HEK293T (cell line): Measurements from ENCODE around the gene HNRNPU.
"Not testable (repeated sequence)": the region's sequence is repeated elsewhere in the genome, so short reads cannot be mapped to it uniquely, and the experiment has no call there.

Experiments used
- CTCF ChIA-PET: fragments of 350-600 bp; formaldehyde crosslinking; extraction: SDS; loops from one replicate; lab custom pipeline; 2021; ENCODE audit warnings: antibody characterized with exemption, inconsistent platforms; lab: Yijun Ruan, JAX
- POLR2A ChIA-PET: fragments of 350-600 bp; formaldehyde crosslinking; extraction: SDS; loops from one replicate; lab custom pipeline; 2020; ENCODE audit warnings: antibody characterized with exemption, inconsistent platforms; lab: Yijun Ruan, JAX
- DNase-seq: peaks from one replicate; pipeline ENCODE4 v3.0.0; 2012; ENCODE audit warnings: mixed read lengths; ENCODE audit errors: extremely low spot score
- ARNT ChIP-seq: fragments of 450-650 bp; IDR thresholded peaks from 2 replicates; pipeline ENCODE4 v1.6.1; 2017; ENCODE audit warnings: mild to moderate bottlenecking
- BHLHE40 ChIP-seq: fragments of 450-650 bp; IDR thresholded peaks from 2 replicates; pipeline ENCODE4 v1.6.1; 2016; ENCODE audit warnings: mild to moderate bottlenecking, moderate library complexity, borderline replicate concordance
- CTBP1 ChIP-seq: fragments of 450-650 bp; IDR thresholded peaks from 2 replicates; pipeline ENCODE4 v1.6.1; 2016; ENCODE audit warnings: borderline replicate concordance
- ELF4 ChIP-seq: fragments of 450-650 bp; IDR thresholded peaks from 2 replicates; pipeline ENCODE4 v1.6.1; 2017; ENCODE audit warnings: antibody characterized with exemption
- FOXA1 ChIP-seq: fragments of 450-650 bp; IDR thresholded peaks from 2 replicates; pipeline ENCODE4 v1.6.1; 2016; ENCODE audit warnings: mild to moderate bottlenecking
- FOXK2 ChIP-seq: fragments of 450-650 bp; IDR thresholded peaks from 2 replicates; pipeline ENCODE4 v1.6.1; 2016; ENCODE audit warnings: mild to moderate bottlenecking
- FOXM1 ChIP-seq: fragments of 450-650 bp; IDR thresholded peaks from 2 replicates; pipeline ENCODE4 v1.6.1; 2017; ENCODE audit warnings: mild to moderate bottlenecking, borderline replicate concordance
- HDGF ChIP-seq: fragments of 450-650 bp; IDR thresholded peaks from 2 replicates; pipeline ENCODE4 v1.6.1; 2017; ENCODE audit warnings: antibody characterized with exemption, borderline replicate concordance
- L3MBTL2 ChIP-seq: fragments of 450-650 bp; conservative IDR thresholded peaks from 2 replicates; pipeline ENCODE4 v1.6.1; 2016; ENCODE audit warnings: mild to moderate bottlenecking
- LEF1 ChIP-seq: fragments of 450-650 bp; IDR thresholded peaks from 2 replicates; pipeline ENCODE4 v1.6.1; 2017; ENCODE audit warnings: mild to moderate bottlenecking, borderline replicate concordance
- NFRKB ChIP-seq: fragments of 450-650 bp; IDR thresholded peaks from 2 replicates; pipeline ENCODE4 v1.6.1; 2016; ENCODE audit warnings: mild to moderate bottlenecking, moderate library complexity
- PKNOX1 ChIP-seq: fragments of 450-650 bp; IDR thresholded peaks from 2 replicates; pipeline ENCODE4 v1.6.1; 2016
- SP1 ChIP-seq: fragments of 450-650 bp; IDR thresholded peaks from 2 replicates; pipeline ENCODE4 v1.6.1; 2017
- SUZ12 ChIP-seq: fragments of 450-650 bp; IDR thresholded peaks from 2 replicates; pipeline ENCODE4 v1.6.1; 2016; ENCODE audit warnings: mild to moderate bottlenecking
- TARDBP ChIP-seq: fragments of 450-650 bp; IDR thresholded peaks from 2 replicates; pipeline ENCODE4 v1.6.1; 2016
- ZNF384 ChIP-seq: fragments of 450-650 bp; IDR thresholded peaks from 2 replicates; pipeline ENCODE4 v1.6.1; 2016

Gene HNRNPU

GRCh38 chr1:244833734-244834542, 30.4 kb downstream of the HNRNPU start:
- CTCF ChIA-PET, result interaction anchor here (0.6 to 1.3 kb wide), 4 partner anchors 33 to 580 kb away, joined by 3 to 4 read pairs (median 3); no protein-coding TSS in a partner anchor
- TF ChIP-seq ELF4 (no peak; the same call in 1 of the 2 replicates), ZNF384 (peak; percentile 51), ARNT (no peak), LEF1 (0 out of 2 replicates have a peak, but pooled peaks have one; percentile 53), FOXM1 (no peak), CTBP1 (no peak), FOXK2 (no peak), FOXA1 (no peak), SP1 (no peak), HDGF (no peak)
- POLR2A ChIA-PET, result interaction anchor here (0.7 to 9.6 kb wide), 23 partner anchors 8 to 230 kb away, joined by 3 to 127 read pairs (median 4); partner anchors contain the start of gene HNRNPU
- peak; percentile 65 for DNase-seq

- POLR2A ChIA-PET, result interaction anchor here (1.6 to 9.6 kb wide), 3 partner anchors 8 to 84 kb away, joined by 7 to 127 read pairs (median 10); partner anchors contain the start of gene HNRNPU
- DNase-seq, result not testable (repeated sequence)
- CTCF ChIA-PET, result interaction anchor here (0.6 to 1.3 kb wide), 2 partner anchors 32 to 579 kb away, joined by 3 read pairs; no protein-coding TSS in a partner anchor
These were observed 31.1 kb downstream of the HNRNPU start for GRCh38 chr1:244833260-244833659.

GRCh38 chr1:244830639-244831038, 33.7 kb downstream of the HNRNPU start:
- POLR2A ChIA-PET, result interaction anchor here (1.0 kb wide), 1 partner anchor 139 kb away, joined by 4 read pairs; a partner anchor contains a TSS
- CTCF ChIA-PET, result interaction anchor here (0.5 to 1.2 kb wide), 2 partner anchors 29 to 305 kb away, joined by 8 read pairs; no protein-coding TSS in a partner anchor
- DNase-seq, result no peak
- TF ChIP-seq SUZ12 (no peak), NFRKB (no peak), LEF1 (no peak), FOXA1 (no peak), SP1 (no peak), HDGF (no peak), FOXK2 (no peak), BHLHE40 (no peak), ARNT (no peak), ELF4 (no peak), ZNF384 (no peak), PKNOX1 (no peak), TARDBP (no peak), CTBP1 (no peak), FOXM1 (no peak), L3MBTL2 (no peak)

GRCh38 chr1:244826712-244827111, 37.6 kb downstream of the HNRNPU start:
- TF ChIP-seq L3MBTL2, result no peak
- no peak for TF ChIP-seq PKNOX1
- TF ChIP-seq SP1, result no peak
- TF ChIP-seq BHLHE40, result no peak
- TF ChIP-seq SUZ12, result no peak
- no peak for TF ChIP-seq FOXA1
- no peak for TF ChIP-seq LEF1
- no peak for TF ChIP-seq FOXM1
- TF ChIP-seq ZNF384, result no peak
- TF ChIP-seq CTBP1, result no peak
- TF ChIP-seq FOXK2, result no peak
- TF ChIP-seq TARDBP, result no peak
- TF ChIP-seq ARNT, result no peak
- TF ChIP-seq NFRKB, result no peak
- no peak for TF ChIP-seq HDGF
- no peak for TF ChIP-seq ELF4
- DNase-seq, result no peak
- ChIA-PET POLR2A (no interaction called here), CTCF (no interaction called here)

GRCh38 chr1:244822878-244823277, 41.5 kb downstream of the HNRNPU start:
- DNase-seq, result no peak
- POLR2A ChIA-PET, result no interaction called here
- CTCF ChIA-PET, result no interaction called here
- no peak for TF ChIP-seq FOXM1
- no peak for TF ChIP-seq HDGF
- no peak for TF ChIP-seq ZNF384
- no peak for TF ChIP-seq ELF4
- no peak for TF ChIP-seq TARDBP
- no peak for TF ChIP-seq SP1
- no peak for TF ChIP-seq NFRKB
- no peak for TF ChIP-seq FOXK2
- no peak for TF ChIP-seq ARNT
- no peak for TF ChIP-seq BHLHE40
- TF ChIP-seq CTBP1, result no peak
- no peak for TF ChIP-seq LEF1
- TF ChIP-seq SUZ12, result no peak
- TF ChIP-seq L3MBTL2, result no peak
- TF ChIP-seq PKNOX1, result no peak
